Smooth muscle cell (in vitro differentiated cells): ENCODE data around the gene VPS41. TPM values are rescaled to one million over a fixed set of nuclear protein-coding genes. Genes with fewer than 3 reads are reported as not detected.

Source experiments
- DNase-seq: peaks from one replicate; lab custom pipeline; 2025; ENCODE audit not compliant: unreplicated experiment; lab: John Stamatoyannopoulos, UW
- H2AFZ ChIP-seq: fragments of 200-600 bp; sonication (generic); 2 replicates; pipeline ENCODE4 v1.6.0; 2016; ENCODE audit warnings: antibody characterized with exemption, low read depth, mild to moderate bottlenecking
- H3F3A ChIP-seq: fragments of 200-600 bp; sonication (generic); 2 replicates; pipeline ENCODE4 v1.6.0; 2017; ENCODE audit warnings: antibody characterized with exemption, low read depth
- H3K27ac ChIP-seq: fragments of 200-600 bp; sonication (generic); 2 replicates; pipeline ENCODE4 v1.5.1; 2016; ENCODE audit warnings: low read depth, mild to moderate bottlenecking
- H3K27me3 ChIP-seq: fragments of 200-600 bp; sonication (generic); 2 replicates; pipeline ENCODE4 v1.6.1; 2016; ENCODE audit warnings: low read depth, mild to moderate bottlenecking
- H3K36me3 ChIP-seq: fragments of 200-600 bp; sonication (generic); 2 replicates; pipeline ENCODE4 v1.5.1; 2016; ENCODE audit warnings: low read depth
- H3K4me1 ChIP-seq: fragments of 200-600 bp; sonication (generic); 2 replicates; pipeline ENCODE4 v1.5.1; 2016; ENCODE audit warnings: low read depth
- H3K4me2 ChIP-seq: fragments of 200-600 bp; sonication (generic); 2 replicates; pipeline ENCODE4 v1.6.0; 2016; ENCODE audit warnings: mild to moderate bottlenecking
- H3K4me3 ChIP-seq: fragments of 200-600 bp; sonication (generic); 2 replicates; pipeline ENCODE4 v1.5.1; 2016; ENCODE audit warnings: mild to moderate bottlenecking
- H3K79me2 ChIP-seq: fragments of 200-600 bp; sonication (generic); 2 replicates; pipeline ENCODE4 v1.6.0; 2016; ENCODE audit warnings: low read depth, mild to moderate bottlenecking
- H3K9ac ChIP-seq: fragments of 200-600 bp; sonication (generic); 2 replicates; pipeline ENCODE4 v1.6.0; 2016; ENCODE audit warnings: low read depth
- H3K9me3 ChIP-seq: fragments of 200-600 bp; sonication (generic); replicated peaks from 2 replicates; pipeline ENCODE4 v1.5.1; 2016; ENCODE audit warnings: low read depth
- H4K20me1 ChIP-seq: fragments of 200-600 bp; sonication (generic); 2 replicates; pipeline ENCODE4 v1.6.0; 2016; ENCODE audit warnings: low read depth
- CTCF ChIP-seq: fragments of 200-600 bp; sonication (generic); IDR thresholded peaks from 2 replicates; pipeline ENCODE4 v1.5.1; 2017; ENCODE audit warnings: borderline replicate concordance, mild to moderate bottlenecking, antibody characterized with exemption; ENCODE audit not compliant: insufficient read depth, poor library complexity, severe bottlenecking
- WGBS: methylation state at CpG from one replicate; pipeline ENCODE4 v1.1.7; 2016; ENCODE audit warnings: low lambda C conversion rate; 5-methylcytosine and 5-hydroxymethylcytosine counted together
- polyA plus RNA-seq: library from polyadenylated mRNA; unstranded; fragments of >200 nt; fragmentation: Nextera tagmentation; extraction: Ambion mirVana; gene quantifications from 2 replicates; pipeline ENCODE4 v1.2.1, GENCODE V29; 2016
- total RNA-seq: library from RNA; depleted of rRNA; stranded (reverse); fragments of >200 nt; gene quantifications from 2 replicates; pipeline ENCODE4 v1.2.3, GENCODE V29; 2014

VPS41 gene
- total and polyA plus RNA-seq, 2 experiments from 2014 or later, result 22.1 to 39.7 TPM

DNA sequence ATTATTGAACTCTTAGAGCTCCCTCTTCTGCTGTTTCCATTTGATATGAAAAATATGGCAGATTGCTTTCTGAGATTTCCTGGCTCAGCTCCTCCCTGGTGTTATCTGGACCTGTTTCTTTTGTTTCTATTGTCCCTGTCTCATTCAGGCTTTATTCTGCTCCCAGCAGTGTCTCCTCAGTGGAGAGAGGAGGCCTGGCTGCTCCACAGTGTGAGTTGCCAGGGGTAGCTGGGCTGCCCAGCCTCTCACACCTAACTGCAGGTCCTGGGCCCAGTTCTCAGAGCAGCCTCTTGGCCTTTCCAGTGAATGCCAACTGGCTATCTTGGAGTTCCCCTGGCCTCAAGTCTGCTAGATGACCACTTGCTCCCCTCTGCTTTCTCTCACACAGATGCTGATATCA is 127.0 kb downstream of the VPS41 start:
- no peaks in the 10 kb centered on the region for H3K4me1 ChIP-seq
- no peaks in the 10 kb centered on the region for H4K20me1 ChIP-seq
- no peak for DNase-seq
- no peaks in the 10 kb centered on the region for H3F3A ChIP-seq
- H3K9ac ChIP-seq, result no peak overlapping the region
- no peak overlapping the region for H2AFZ ChIP-seq
- H3K36me3 ChIP-seq, result no peaks in the 10 kb centered on the region
- no peak overlapping the region for H3K27ac ChIP-seq
- no peak overlapping the region for H3K4me3 ChIP-seq
- no peak overlapping the region for H3K4me2 ChIP-seq
- H3K9me3 ChIP-seq, result no peaks in the 10 kb centered on the region
- H3K27me3 ChIP-seq, result no peaks in the 10 kb centered on the region
- H3K79me2 ChIP-seq, result no peaks in the 10 kb centered on the region
- no peak for TF ChIP-seq CTCF

DNA sequence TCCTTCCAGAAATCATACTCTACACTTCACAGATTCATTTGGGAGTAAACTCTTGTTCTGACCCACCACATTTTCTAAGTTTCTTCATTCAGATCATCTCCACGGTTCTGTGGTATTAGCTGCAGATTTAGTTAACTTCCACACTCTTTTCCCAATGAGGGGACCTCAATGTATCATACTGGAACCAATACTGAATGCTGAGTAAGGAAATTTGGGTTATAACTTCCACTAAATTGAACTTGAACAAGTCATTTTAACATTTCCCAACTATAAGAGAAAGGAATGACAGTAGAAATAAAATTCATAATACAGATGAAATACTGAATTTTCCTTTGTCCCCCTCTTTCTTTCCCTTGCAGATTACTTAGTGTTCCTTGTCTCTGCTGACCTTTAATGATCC is 131.4 kb downstream of the VPS41 start:
- Histone ChIP-seq H3K9me3 (no peaks in the 10 kb centered on the region), H3K9ac (no peak overlapping the region), H3K4me3 (no peak overlapping the region), H2AFZ (no peak overlapping the region), H3K4me1 (no peaks in the 10 kb centered on the region), H3K4me2 (no peak overlapping the region), H3K79me2 (no peaks in the 10 kb centered on the region), H3K36me3 (no peaks in the 10 kb centered on the region), H3F3A (no peaks in the 10 kb centered on the region), H3K27me3 (no peaks in the 10 kb centered on the region), H3K27ac (no peak overlapping the region), H4K20me1 (no peaks in the 10 kb centered on the region)
- 83% methylated on average over 1 of the region's 1 CpG for WGBS
- no peak for TF ChIP-seq CTCF
- no peak for DNase-seq

DNA sequence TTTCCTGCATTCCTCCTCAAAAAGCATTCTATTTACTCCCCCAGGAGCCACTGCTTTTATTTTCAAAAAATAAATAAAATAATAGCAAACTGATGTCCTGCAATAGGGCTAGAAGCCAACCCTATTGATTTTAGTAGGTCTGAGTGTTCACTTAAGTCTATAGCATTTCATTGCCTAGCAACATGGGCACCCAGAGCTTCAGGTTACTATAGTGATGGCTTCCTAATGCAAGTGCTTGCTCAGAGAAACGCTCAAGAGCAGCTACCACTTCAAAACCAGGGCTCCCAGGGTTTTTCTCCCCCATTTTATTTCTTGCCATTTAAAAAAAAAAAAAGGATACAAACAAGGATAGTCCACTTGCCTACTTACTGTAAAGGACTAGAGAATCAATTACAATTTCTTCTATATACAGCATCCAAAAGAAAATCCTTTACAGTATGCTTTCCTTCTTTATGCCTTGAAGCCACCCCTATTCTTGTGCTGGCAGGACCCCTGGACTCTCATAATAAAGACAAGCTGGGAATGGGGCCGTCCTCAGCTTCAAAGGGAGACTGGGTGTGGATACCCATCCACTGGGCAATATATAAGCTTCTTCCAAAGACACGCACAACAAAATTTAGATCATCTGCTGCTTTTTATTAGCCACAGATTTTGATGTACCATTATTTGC is 133.3 kb downstream of the VPS41 start:
- Histone ChIP-seq H3K9me3 (no peaks in the 10 kb centered on the region), H3K27me3 (no peaks in the 10 kb centered on the region), H4K20me1 (no peaks in the 10 kb centered on the region), H3K4me2 (no peak overlapping the region), H2AFZ (no peak overlapping the region), H3K9ac (no peak overlapping the region), H3F3A (no peaks in the 10 kb centered on the region), H3K27ac (no peak overlapping the region), H3K4me1 (no peaks in the 10 kb centered on the region), H3K4me3 (no peak overlapping the region), H3K79me2 (no peaks in the 10 kb centered on the region), H3K36me3 (no peaks in the 10 kb centered on the region)
- TF ChIP-seq CTCF, result no peak
- DNase-seq, result no peak
- 61% methylated on average over 3 of the region's 3 CpGs for WGBS

DNA sequence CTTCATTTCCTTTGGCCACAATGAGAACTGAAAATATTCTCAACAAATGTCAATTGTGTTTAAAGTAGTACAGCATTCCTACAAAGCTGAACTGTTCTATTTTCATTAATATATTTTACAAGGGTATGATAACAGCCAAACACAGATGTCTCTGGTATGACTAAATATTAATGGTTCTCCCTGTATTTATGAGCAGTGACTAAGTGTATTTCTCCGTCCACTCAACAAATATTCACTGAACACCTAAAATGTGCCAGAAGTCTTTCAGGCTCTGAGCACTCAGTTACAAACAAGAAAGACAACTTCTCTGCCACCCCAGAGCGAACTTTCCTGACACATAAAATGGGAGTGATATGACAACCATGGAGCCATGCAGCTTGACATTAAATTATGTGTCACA is 135.6 kb downstream of the VPS41 start:
- no peak for DNase-seq
- 46% methylated on average over 2 of the region's 2 CpGs for WGBS
- Histone ChIP-seq H2AFZ (no peak overlapping the region), H3K4me3 (no peak overlapping the region), H3K9me3 (no peaks in the 10 kb centered on the region), H3K36me3 (no peaks in the 10 kb centered on the region), H4K20me1 (no peaks in the 10 kb centered on the region), H3F3A (no peaks in the 10 kb centered on the region), H3K27ac (no peak overlapping the region), H3K9ac (no peak overlapping the region), H3K79me2 (no peaks in the 10 kb centered on the region), H3K27me3 (no peaks in the 10 kb centered on the region), H3K4me2 (no peak overlapping the region), H3K4me1 (no peaks in the 10 kb centered on the region)
- no peak for TF ChIP-seq CTCF
